ENCODE results near the gene CMIP. TPM values are rescaled to one million over a fixed set of nuclear protein-coding genes. Genes with fewer than 3 reads are reported as not detected.

CMIP gene
- total RNA-seq, 1 donor from 2014 or later: 27.8 TPM

DNA sequence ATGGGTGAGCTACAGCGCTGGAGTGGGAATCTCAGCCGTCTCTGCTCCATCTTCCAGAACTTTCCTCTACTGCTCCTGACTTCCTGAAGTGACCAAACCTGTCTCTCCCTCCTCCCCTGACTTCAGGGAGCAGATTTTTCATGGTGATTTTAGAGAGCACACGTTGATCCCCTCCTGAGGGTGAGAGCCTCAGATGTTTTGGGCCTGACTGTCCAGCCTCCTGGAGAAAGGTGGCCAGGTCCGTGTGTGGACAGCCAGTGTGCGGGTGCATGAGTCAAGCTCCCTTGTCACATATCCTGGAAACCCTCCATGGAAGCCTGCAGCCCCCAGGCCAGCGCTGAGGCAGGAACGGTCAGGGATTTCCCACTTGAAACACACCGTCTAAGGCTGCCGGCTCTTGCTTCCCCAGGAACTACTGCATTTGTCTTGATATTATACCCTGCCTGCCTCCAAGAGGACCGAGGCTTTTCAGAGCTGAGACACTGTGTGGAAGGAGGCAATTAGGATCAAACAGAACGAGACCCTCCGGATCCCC is 143.1 kb downstream of the CMIP start:
- DNase-seq: no peak

- no peak for DNase-seq
Observed at GRCh38 chr16:81588326-81589081, 143.9 kb downstream of the CMIP start.

DNA sequence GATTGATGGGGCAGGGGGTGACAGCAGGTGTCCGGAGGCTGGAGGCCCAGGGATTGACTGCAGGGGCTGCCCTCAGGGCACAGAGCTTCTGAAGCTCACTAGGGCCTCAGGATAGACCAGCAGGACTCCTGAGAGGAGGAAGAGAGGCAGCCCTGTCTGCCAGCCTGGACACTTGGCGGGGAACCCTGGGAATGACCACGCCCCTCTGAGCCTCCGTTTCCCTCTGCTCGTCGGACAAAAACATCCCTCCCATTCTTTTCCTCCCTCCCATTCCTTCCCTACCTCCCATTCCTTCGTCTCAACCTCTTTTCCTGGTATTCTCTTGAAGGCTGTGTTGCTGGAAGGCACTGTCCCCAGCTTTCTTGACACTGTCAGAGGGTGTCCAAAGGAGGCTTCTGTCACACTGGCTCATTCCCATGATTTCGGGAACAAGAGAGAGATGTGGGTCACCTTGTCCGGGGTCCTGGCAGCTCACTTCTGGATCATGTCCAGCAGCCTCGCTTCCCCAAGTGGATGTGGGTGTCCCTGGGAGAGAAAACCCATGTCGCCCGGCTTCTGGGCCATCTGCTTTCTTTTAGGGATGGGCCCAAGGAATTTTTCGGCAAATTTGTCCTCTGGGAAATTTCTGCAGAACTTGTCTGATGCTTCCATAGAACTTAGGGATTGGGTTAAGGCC is 145.5 kb downstream of the CMIP start:
- DNase-seq: no peak

GRCh38 chr16:81590714-81591544 is 146.3 kb downstream of the CMIP start:
- DNase-seq: no peak

GRCh38 chr16:81591545-81591870 is 146.9 kb downstream of the CMIP start:
- DNase-seq: no peak

GRCh38 chr16:81592353-81592866 is 147.8 kb downstream of the CMIP start:
- no peak for DNase-seq

DNA sequence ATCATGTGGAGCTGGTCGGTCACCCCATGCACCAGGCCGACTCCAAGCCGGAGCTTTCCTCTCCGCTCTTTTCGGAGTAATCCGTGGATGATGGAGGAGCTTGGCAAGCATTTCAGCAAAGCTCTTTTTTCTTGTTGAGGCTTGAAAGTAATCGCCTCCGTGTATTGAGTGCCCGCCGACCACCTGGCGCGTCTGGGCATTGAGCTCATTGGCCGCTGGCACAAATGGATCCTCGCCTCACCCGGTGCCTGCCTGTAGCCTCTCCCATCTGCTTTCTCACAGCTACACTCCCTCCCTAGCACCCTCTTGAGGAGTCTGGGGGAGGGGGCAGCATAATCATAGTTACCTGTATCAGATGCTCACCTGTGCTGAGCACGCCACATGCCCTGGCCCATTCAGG is 148.9 kb downstream of the CMIP start:
- no peak for DNase-seq

DNA sequence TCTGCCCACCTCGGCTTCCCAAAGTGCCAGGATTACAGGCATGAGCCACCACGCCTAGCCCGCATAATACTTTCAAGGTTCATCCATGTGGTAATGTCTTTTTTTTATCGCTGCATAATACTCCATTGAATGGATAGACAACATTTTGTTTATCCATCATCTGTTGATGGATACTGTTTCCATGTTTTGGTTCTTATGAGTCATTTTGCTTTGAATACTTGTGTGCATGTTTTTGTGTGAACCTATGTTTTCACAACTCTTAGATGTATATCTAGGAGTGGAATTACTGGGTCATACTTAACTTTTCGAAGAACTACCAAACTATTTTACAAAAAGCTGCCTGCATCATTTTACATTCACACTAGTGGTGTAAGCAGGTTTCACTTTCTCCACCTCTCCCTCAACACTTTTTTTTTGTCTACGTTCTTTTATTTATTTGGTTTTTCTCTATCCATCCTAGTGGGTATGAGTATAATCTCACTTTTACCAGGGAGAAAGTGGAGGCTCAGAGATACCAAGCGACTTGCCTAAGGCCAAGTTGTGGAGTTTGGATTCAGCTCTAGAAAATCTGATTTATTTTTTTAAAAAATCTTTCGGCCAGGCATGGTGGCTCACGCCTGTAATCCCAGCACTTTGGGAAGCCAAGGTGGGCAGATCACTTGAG is 151.2 kb downstream of the CMIP start:
- no peak for DNase-seq

DNA sequence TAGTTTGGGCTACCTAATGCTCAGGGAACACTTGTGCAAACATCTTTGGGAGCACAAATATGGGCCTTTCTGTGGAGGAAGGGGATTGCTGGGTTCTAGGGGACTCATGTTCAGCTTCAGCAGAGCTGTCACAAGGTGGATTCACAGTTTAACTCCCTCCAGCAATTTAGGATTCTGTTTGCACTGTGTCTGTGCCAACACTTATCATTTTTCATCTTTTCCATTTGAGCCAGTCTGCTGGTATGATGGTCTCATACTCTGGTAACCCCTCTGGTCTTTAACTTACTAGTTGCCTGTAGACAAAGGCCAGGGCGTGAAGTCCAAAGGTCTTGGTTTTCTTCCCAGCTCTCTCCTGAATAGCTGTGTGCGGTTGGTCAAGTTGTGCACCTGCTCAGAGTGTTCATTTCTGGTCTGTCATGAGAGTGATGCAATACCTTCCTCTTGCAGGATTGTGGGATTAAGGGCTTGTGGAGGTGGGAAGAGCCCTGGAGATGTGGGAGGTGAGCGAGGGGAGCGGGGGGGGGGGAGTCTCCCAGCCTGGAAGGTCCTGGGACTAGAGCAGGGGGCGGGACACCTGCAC is 152.6 kb downstream of the CMIP start:
- DNase-seq: no peak

DNA sequence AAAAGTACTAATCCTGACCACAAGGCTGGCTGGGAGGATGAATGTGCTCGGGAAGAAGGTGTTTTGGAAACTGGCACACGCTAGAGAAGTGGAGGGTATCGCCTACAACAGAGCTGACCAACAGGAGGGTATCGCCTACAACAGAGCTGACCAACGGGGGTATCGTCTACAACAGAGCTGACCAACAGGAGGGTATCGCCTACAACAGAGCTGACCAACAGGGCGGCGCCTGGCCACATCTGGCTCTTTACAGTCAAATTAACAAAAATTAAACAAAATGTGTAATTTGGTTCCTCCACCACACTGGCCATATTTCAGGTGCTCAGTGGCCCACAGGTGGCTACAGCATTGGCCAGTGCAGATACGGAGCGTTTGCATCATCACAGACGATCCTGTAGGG is 153.5 kb downstream of the CMIP start:
- DNase-seq: no peak

GRCh38 chr16:81599034-81599744 is 154.6 kb downstream of the CMIP start:
- no peak for DNase-seq

GRCh38 chr16:81600275-81600674 is 155.7 kb downstream of the CMIP start:
- DNase-seq: no peak

DNA sequence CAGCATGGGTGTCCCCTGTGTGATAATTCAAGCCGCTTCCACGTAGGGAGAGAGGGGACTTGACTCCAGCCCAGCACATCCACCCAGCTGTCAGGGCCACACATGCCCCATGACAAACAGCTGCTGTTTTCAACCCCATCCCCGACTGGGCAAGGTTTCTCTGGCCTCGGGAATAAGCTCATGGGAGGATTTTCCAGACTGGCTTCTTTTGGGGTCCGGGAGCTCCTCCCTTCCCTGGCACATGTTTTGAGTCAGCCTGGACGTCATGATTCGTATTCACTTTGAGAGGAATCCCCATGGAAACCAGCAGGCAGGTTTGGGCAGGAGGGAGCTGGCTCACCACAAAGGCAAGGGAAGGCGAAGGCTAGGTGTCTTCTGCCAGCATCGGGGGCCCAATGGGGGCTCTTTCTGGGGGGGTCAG is 156.4 kb downstream of the CMIP start:
- peak; percentile 27 for DNase-seq

DNA sequence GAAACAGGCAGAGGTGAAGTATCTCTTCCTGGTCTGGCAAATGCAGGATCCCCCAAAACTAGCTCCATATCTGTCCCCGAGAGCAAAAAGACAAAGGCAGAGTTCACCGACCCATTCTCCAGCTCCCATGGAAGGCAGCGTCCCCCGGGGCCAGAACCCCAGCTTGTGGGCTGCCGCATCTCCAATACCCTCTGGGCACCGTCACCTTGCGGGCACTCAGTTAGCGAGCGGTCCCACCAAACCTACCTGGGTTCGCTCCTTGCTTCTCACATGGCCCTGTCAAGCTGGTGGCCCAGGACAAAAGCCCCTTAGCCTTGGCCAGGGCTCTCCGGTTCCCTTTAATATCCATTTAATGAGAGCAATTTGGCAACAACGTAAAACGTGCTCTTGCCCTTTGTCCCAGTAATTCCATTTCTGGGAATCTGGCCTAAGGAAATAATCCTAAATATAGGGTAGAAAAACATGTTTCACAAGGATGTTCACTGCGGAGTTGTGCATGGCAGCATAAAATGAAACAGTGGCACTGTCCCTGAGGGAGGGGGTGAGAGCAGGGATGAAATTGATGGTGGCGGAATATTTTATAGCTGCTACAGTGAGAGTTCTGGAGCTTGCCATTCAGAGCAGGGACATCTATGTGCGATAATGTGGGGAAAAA is 157.1 kb downstream of the CMIP start:
- no peak for DNase-seq

GRCh38 chr16:81602256-81602776 is 157.7 kb downstream of the CMIP start:
- no peak for DNase-seq

DNA sequence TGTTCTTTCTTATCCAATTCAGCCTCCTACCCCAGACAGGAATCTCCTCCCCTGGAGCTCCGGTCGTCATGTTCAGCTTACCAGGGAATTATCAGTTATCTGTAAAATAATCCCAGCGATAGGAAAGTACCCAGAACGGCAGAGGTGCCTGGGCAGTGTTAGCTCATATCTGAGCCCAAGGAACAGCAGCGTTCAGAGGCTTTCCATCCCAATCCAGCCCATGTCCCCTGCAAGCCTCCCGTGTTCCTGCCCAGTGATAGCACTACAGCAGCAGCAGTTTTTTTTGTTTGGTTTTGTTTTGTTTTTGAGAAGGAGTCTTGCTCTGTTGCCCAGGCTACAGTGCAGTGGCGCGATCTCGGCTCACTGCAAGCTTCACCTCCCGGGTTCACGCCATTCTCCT is 158.2 kb downstream of the CMIP start:
- DNase-seq: no peak

DNA sequence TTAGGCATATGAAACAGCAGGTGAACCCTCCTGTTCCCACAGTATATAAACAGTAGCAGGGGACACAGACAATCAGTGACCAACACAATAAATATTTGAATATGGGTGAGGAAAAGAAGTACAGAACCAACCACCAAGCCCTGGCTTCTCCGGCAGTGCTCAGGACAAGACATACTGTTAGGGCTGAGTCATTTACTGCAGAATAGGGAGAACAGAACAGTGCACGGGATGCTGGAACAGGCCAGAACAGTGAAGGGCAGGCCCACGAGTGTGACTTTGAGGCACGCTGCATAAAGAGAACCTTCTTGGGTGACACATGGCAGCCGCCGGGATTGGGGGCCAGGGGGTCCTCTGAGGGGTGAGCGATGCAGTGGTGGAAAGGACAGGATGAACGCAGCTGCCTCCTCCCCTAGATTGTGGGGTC is 160.4 kb downstream of the CMIP start:
- DNase-seq: no peak

DNA sequence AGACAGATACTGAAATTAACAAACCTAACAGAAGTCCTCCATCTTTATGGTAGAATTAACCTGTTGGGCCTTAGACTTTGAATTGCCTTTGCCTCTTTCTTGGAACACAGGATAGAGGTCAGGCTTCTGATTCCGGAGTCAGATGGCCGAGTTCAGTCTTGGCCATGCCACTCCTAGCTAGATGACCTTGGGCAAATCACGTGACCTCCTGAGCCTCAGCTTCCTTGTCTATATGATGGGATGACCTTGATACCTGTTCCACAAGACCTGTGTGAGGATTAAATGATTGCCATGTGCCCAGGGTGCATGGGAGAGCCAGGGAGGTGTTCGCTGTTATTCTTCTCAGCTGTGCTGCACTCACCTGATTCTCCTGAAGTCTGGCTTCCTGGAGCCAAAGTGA is 161.4 kb downstream of the CMIP start:
- DNase-seq: no peak

DNA sequence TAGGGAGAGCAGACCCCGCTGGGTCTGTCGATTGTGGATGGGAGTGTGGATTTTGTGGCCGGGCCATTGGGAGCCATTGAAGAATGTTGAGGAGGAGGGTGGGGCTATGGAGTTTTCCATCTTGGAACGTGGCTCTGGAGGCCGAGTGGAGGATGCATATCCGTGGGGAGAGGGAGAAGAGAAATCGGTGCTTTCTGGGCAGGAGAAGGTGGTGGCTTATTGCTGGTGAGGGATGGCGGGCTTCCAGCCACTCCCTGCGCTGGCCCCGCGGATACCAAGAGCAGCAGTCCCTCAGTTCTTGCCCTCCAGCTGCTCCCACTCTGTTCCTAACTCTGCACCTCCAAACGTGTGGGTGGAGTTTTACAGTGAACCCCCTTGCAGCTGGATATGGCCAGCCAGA is 162.4 kb downstream of the CMIP start:
- DNase-seq: no peak

DNA sequence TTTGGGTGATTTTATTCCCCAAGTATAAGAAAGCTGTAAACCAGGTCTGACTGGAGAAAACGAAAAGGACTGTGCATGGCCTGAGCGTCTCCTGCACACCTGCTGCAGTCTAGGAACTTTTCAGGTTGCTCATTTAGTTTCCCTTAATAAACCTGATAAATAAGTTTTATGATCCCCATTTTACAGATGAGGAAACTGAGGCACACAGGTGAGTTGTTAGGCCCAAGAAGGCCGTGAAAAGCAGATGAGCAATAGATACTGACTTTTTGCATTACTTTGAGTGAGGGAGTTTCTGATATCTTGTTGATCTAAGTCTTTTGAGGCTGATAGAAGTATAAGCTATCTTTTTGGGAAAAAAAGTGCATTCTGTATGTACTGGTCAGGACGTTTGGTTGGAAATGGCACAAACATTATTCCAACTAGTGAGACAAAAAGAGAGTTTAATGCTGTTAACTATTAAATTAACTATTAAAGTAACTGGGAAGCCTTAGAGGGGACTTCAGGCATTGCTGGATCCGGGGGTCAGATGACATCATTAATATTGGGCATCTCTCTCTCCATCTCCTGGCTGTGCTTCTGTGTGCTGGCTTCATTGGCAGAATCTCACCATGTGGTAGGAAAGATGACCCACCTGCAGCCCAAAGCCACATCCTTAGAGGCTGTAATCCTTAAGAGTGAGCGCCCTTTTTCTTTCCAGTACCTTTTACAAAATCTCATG is 163.4 kb downstream of the CMIP start:
- no peak for DNase-seq
